Measurements from ENCODE around the gene ALG9. TPM values are rescaled to one million over a fixed set of nuclear protein-coding genes. Genes with fewer than 3 reads are reported as not detected.

Gene ALG9
- total and polyA plus RNA-seq, 3 experiments from 2014 or later: 16.7 to 38.0 (median 37.4) TPM

GRCh38 chr11:111826322-111826950, 44.9 kb downstream of the ALG9 start:
- POLR2A ChIA-PET: no interaction called here
- H3K36me3 Mint-ChIP-seq: peaks cover 4 to 56% (median 25%) of the 10 kb centered on the region in 3 donors
- no peaks in the 10 kb centered on the region for H3K27me3 ChIP-seq (ENCODE audit: insufficient read depth, low read length, poor library complexity, severe bottlenecking)

GRCh38 chr11:111823629-111824028, 47.8 kb downstream of the ALG9 start:
- H3K36me3 ChIP-seq (ENCODE audit: insufficient read depth, low read length): peaks cover 8% of the 10 kb centered on the region
- H3K27ac Mint-ChIP-seq: no peak overlapping the region

More at GRCh38 chr11:111826322-111826950, 44.9 kb downstream of the ALG9 start:
- no peak overlapping the region for H3K27ac ChIP-seq (ENCODE audit: low read depth, low read length)
- no peaks in the 10 kb centered on the region for H3K4me1 ChIP-seq (ENCODE audit: insufficient read depth, low read length)
- CTCF ChIA-PET: interaction anchor here (1.1 kb wide), 1 partner anchor 15 kb away, joined by 5 read pairs; no protein-coding TSS in a partner anchor
- Mint-ChIP-seq H3K4me1 (no peaks in the 10 kb centered on the region), H3K27me3 (no peaks in the 10 kb centered on the region), H3K27ac (no peak overlapping the region), H3K9me3 (no peaks in the 10 kb centered on the region), H3K4me3 (no peak overlapping the region)
- H3K36me3 ChIP-seq (ENCODE audit: insufficient read depth, low read length): peaks cover 14% of the 10 kb centered on the region
- no peak overlapping the region for H3K4me3 ChIP-seq (ENCODE audit: low read length)
- no peak for DNase-seq
- no peaks in the 10 kb centered on the region for H3K9me3 ChIP-seq (ENCODE audit: low read length)

GRCh38 chr11:111823131-111823530, 48.2 kb downstream of the ALG9 start:
- H3K4me3 Mint-ChIP-seq: no peak overlapping the region
- H3K27ac ChIP-seq (ENCODE audit: low read depth, low read length): no peak overlapping the region
- peaks cover 0 to 49% (median 19%) of the 10 kb centered on the region in 3 donors for H3K36me3 Mint-ChIP-seq
- ChIA-PET CTCF (interaction anchor here (1.2 kb wide), 1 partner anchor 19 kb away, joined by 3 read pairs; no protein-coding TSS in a partner anchor), POLR2A (no interaction called here)
- peaks cover 0 to 2% (median 0%) of the 10 kb centered on the region in 3 donors for H3K4me1 Mint-ChIP-seq
- peaks cover 3% of the 10 kb centered on the region for H3K36me3 ChIP-seq (ENCODE audit: insufficient read depth, low read length)
- H3K27me3 ChIP-seq (ENCODE audit: insufficient read depth, low read length, poor library complexity, severe bottlenecking): no peaks in the 10 kb centered on the region
- H3K9me3 ChIP-seq (ENCODE audit: low read length): no peaks in the 10 kb centered on the region
- no peak overlapping the region for H3K27ac Mint-ChIP-seq
- H3K27me3 Mint-ChIP-seq: no peaks in the 10 kb centered on the region
- no peaks in the 10 kb centered on the region for H3K9me3 Mint-ChIP-seq
- DNase-seq: no peak
- no peaks in the 10 kb centered on the region for H3K4me1 ChIP-seq (ENCODE audit: insufficient read depth, low read length)
- H3K4me3 ChIP-seq (ENCODE audit: low read length): no peak overlapping the region

More at GRCh38 chr11:111823629-111824028, 47.8 kb downstream of the ALG9 start:
- H3K27me3 Mint-ChIP-seq: no peaks in the 10 kb centered on the region
- H3K4me1 Mint-ChIP-seq: peaks cover 0 to 1% (median 0%) of the 10 kb centered on the region in 3 donors
- Histone ChIP-seq H3K27me3 (ENCODE audit: insufficient read depth, low read length, poor library complexity, severe bottlenecking) (no peaks in the 10 kb centered on the region), H3K4me3 (ENCODE audit: low read length) (no peak overlapping the region), H3K4me1 (ENCODE audit: insufficient read depth, low read length) (no peaks in the 10 kb centered on the region), H3K27ac (ENCODE audit: low read depth, low read length) (no peak overlapping the region), H3K9me3 (ENCODE audit: low read length) (no peaks in the 10 kb centered on the region)
- H3K36me3 Mint-ChIP-seq: peaks cover 0 to 51% (median 23%) of the 10 kb centered on the region in 3 donors
- H3K9me3 Mint-ChIP-seq: no peaks in the 10 kb centered on the region
- ChIA-PET POLR2A (no interaction called here), CTCF (interaction anchor here (0.8 to 1.2 kb wide), 2 partner anchors 19 to 26 kb away, joined by 3 read pairs; no protein-coding TSS in a partner anchor)
- no peak overlapping the region for H3K4me3 Mint-ChIP-seq
- DNase-seq: no peak

- no peak overlapping the region for H3K27ac ChIP-seq (ENCODE audit: low read depth, low read length)
- no peaks in the 10 kb centered on the region for H3K27me3 ChIP-seq (ENCODE audit: insufficient read depth, low read length, poor library complexity, severe bottlenecking)
- H3K36me3 ChIP-seq (ENCODE audit: insufficient read depth, low read length): no peaks in the 10 kb centered on the region
- H3K4me1 Mint-ChIP-seq: peaks cover 0 to 2% (median 0%) of the 10 kb centered on the region in 3 donors
- DNase-seq: no peak
- no peaks in the 10 kb centered on the region for H3K27me3 Mint-ChIP-seq
- POLR2A ChIA-PET: no interaction called here
- H3K4me1 ChIP-seq (ENCODE audit: insufficient read depth, low read length): no peaks in the 10 kb centered on the region
- no peak overlapping the region for H3K4me3 Mint-ChIP-seq
- no peaks in the 10 kb centered on the region for H3K9me3 Mint-ChIP-seq
- H3K4me3 ChIP-seq (ENCODE audit: low read length): no peak overlapping the region
- no peaks in the 10 kb centered on the region for H3K9me3 ChIP-seq (ENCODE audit: low read length)
- CTCF ChIA-PET: no interaction called here
- H3K27ac Mint-ChIP-seq: no peak overlapping the region
- peaks cover 0 to 45% (median 11%) of the 10 kb centered on the region in 3 donors for H3K36me3 Mint-ChIP-seq
Observed at GRCh38 chr11:111819829-111820237, 51.5 kb downstream of the ALG9 start.

GRCh38 chr11:111819161-111819828, 52.1 kb downstream of the ALG9 start:
- Histone ChIP-seq H3K27ac (ENCODE audit: low read depth, low read length) (no peak overlapping the region), H3K4me3 (ENCODE audit: low read length) (no peak overlapping the region), H3K9me3 (ENCODE audit: low read length) (no peaks in the 10 kb centered on the region), H3K36me3 (ENCODE audit: insufficient read depth, low read length) (no peaks in the 10 kb centered on the region), H3K4me1 (ENCODE audit: insufficient read depth, low read length) (no peaks in the 10 kb centered on the region), H3K27me3 (ENCODE audit: insufficient read depth, low read length, poor library complexity, severe bottlenecking) (no peaks in the 10 kb centered on the region)
- no peaks in the 10 kb centered on the region for H3K27me3 Mint-ChIP-seq
- CTCF ChIA-PET: no interaction called here
- no peak for DNase-seq
- H3K4me1 Mint-ChIP-seq: peaks cover 0 to 2% (median 0%) of the 10 kb centered on the region in 3 donors
- peaks cover 0 to 49% (median 11%) of the 10 kb centered on the region in 3 donors for H3K36me3 Mint-ChIP-seq
- peak overlapping the region in 2 of 8 donors; percentile 2 to 20 for H3K27ac Mint-ChIP-seq
- POLR2A ChIA-PET: no interaction called here
- no peaks in the 10 kb centered on the region for H3K9me3 Mint-ChIP-seq
- no peak overlapping the region for H3K4me3 Mint-ChIP-seq

GRCh38 chr11:111815489-111815888, 55.9 kb downstream of the ALG9 start:
- H3K27ac ChIP-seq (ENCODE audit: low read depth, low read length): no peak overlapping the region
- Mint-ChIP-seq H3K9me3 (no peaks in the 10 kb centered on the region), H3K36me3 (peaks cover 0 to 52% (median 8%) of the 10 kb centered on the region in 3 donors), H3K4me1 (peaks cover 6 to 7% (median 6%) of the 10 kb centered on the region in 3 donors), H3K27me3 (no peaks in the 10 kb centered on the region), H3K27ac (peak overlapping the region in 2 of 8 donors; percentile 36 to 66), H3K4me3 (no peak overlapping the region)
- no peaks in the 10 kb centered on the region for H3K4me1 ChIP-seq (ENCODE audit: insufficient read depth, low read length)
- ChIA-PET CTCF (no interaction called here), POLR2A (no interaction called here)
- H3K36me3 ChIP-seq (ENCODE audit: insufficient read depth, low read length): no peaks in the 10 kb centered on the region
- H3K9me3 ChIP-seq (ENCODE audit: low read length): no peaks in the 10 kb centered on the region
- no peaks in the 10 kb centered on the region for H3K27me3 ChIP-seq (ENCODE audit: insufficient read depth, low read length, poor library complexity, severe bottlenecking)
- H3K4me3 ChIP-seq (ENCODE audit: low read length): no peak overlapping the region
- no peak for DNase-seq

- Histone ChIP-seq H3K4me1 (ENCODE audit: insufficient read depth, low read length) (no peaks in the 10 kb centered on the region), H3K27ac (ENCODE audit: low read depth, low read length) (no peak overlapping the region), H3K36me3 (ENCODE audit: insufficient read depth, low read length) (no peaks in the 10 kb centered on the region), H3K9me3 (ENCODE audit: low read length) (no peaks in the 10 kb centered on the region), H3K4me3 (ENCODE audit: low read length) (no peak overlapping the region), H3K27me3 (ENCODE audit: insufficient read depth, low read length, poor library complexity, severe bottlenecking) (no peaks in the 10 kb centered on the region)
- Mint-ChIP-seq H3K4me1 (peaks cover 6 to 7% (median 6%) of the 10 kb centered on the region in 3 donors), H3K36me3 (peaks cover 0 to 52% (median 10%) of the 10 kb centered on the region in 3 donors), H3K27me3 (no peaks in the 10 kb centered on the region), H3K9me3 (no peaks in the 10 kb centered on the region), H3K27ac (peak overlapping the region in 3 of 8 donors; percentile 36 to 66 (median 59)), H3K4me3 (no peak overlapping the region)
- no peak for DNase-seq
- ChIA-PET CTCF (no interaction called here), POLR2A (no interaction called here)
Observed at GRCh38 chr11:111814557-111815320, 56.6 kb downstream of the ALG9 start.

- Mint-ChIP-seq H3K9me3 (no peaks in the 10 kb centered on the region), H3K36me3 (peaks cover 0 to 52% (median 10%) of the 10 kb centered on the region in 3 donors), H3K27ac (peak overlapping the region in 1 of 8 donors; percentile 5), H3K4me1 (peaks cover 6 to 7% (median 6%) of the 10 kb centered on the region in 3 donors), H3K4me3 (no peak overlapping the region), H3K27me3 (no peaks in the 10 kb centered on the region)
- Histone ChIP-seq H3K27ac (ENCODE audit: low read depth, low read length) (no peak overlapping the region), H3K4me1 (ENCODE audit: insufficient read depth, low read length) (no peaks in the 10 kb centered on the region), H3K4me3 (ENCODE audit: low read length) (no peak overlapping the region), H3K9me3 (ENCODE audit: low read length) (no peaks in the 10 kb centered on the region), H3K27me3 (ENCODE audit: insufficient read depth, low read length, poor library complexity, severe bottlenecking) (no peaks in the 10 kb centered on the region), H3K36me3 (ENCODE audit: insufficient read depth, low read length) (no peaks in the 10 kb centered on the region)
- no peak for DNase-seq
- ChIA-PET POLR2A (no interaction called here), CTCF (no interaction called here)
Observed at GRCh38 chr11:111814106-111814505, 57.3 kb downstream of the ALG9 start.
